ENCODE results near the gene NUDT3.
A peak's percentile ranks its signal among the peaks of the same experiment; 100 is the strongest.

Gene NUDT3

GRCh38 chr6:34233867-34234266 lies 158.6 kb downstream of the NUDT3 start:
- TF ChIP-seq EZH2 (IDR thresholded peaks at IDR 0.05; ENCODE audit: borderline replicate concordance, low read length) = no peak
- TF ChIP-seq CTCF (IDR thresholded peaks at IDR 0.05; ENCODE audit: low read length) = no peak
- H3K27ac ChIP-seq (ENCODE audit: low read depth, low read length, poor library complexity, severe bottlenecking) = peak overlapping the region; percentile 51
- no peaks in the 10 kb centered on the region for H3K27me3 ChIP-seq (ENCODE audit: insufficient read depth, low read length)
- H3K4me1 ChIP-seq (ENCODE audit: insufficient read depth, low read length, severe bottlenecking) = peaks cover 24% of the 10 kb centered on the region
- no peak overlapping the region for H3K4me2 ChIP-seq (ENCODE audit: low read length)
- no peak overlapping the region for H3K4me3 ChIP-seq (ENCODE audit: low read depth, low read length, poor library complexity, severe bottlenecking)
- H3K9ac ChIP-seq (ENCODE audit: low read length) = no peak overlapping the region
- no peaks in the 10 kb centered on the region; the same call in 1 of the 2 replicates for H3F3A ChIP-seq (ENCODE audit: insufficient read depth, low read length)
- no peaks in the 10 kb centered on the region for H4K20me1 ChIP-seq (ENCODE audit: insufficient read depth, low read length)
- H3K79me2 ChIP-seq (ENCODE audit: insufficient read depth, low read length) = peaks cover 14% of the 10 kb centered on the region
- H3K9me3 ChIP-seq (ENCODE audit: low read length) = no peaks in the 10 kb centered on the region
- H2AFZ ChIP-seq (ENCODE audit: low read length) = no peak overlapping the region
- H3K36me3 ChIP-seq (ENCODE audit: insufficient read depth, low read length) = peaks cover 13% of the 10 kb centered on the region
- no peaks in the 10 kb centered on the region for H3K9me2 ChIP-seq (ENCODE audit: low read depth, low read length)

- H4K20me1 ChIP-seq (ENCODE audit: insufficient read depth, low read length) = no peaks in the 10 kb centered on the region
- no peak overlapping the region for H2AFZ ChIP-seq (ENCODE audit: low read length)
- H3K4me3 ChIP-seq (ENCODE audit: low read depth, low read length, poor library complexity, severe bottlenecking) = no peak overlapping the region
- H3K79me2 ChIP-seq (ENCODE audit: insufficient read depth, low read length) = peaks cover 4% of the 10 kb centered on the region
- TF ChIP-seq EZH2 (IDR thresholded peaks at IDR 0.05; ENCODE audit: borderline replicate concordance, low read length) = no peak
- H3K27me3 ChIP-seq (ENCODE audit: insufficient read depth, low read length) = no peaks in the 10 kb centered on the region
- H3K9me3 ChIP-seq (ENCODE audit: low read length) = no peaks in the 10 kb centered on the region
- no peak overlapping the region for H3K9ac ChIP-seq (ENCODE audit: low read length)
- peaks cover 4% of the 10 kb centered on the region for H3K36me3 ChIP-seq (ENCODE audit: insufficient read depth, low read length)
- H3K4me1 ChIP-seq (ENCODE audit: insufficient read depth, low read length, severe bottlenecking) = peaks cover 22% of the 10 kb centered on the region
- H3F3A ChIP-seq (ENCODE audit: insufficient read depth, low read length) = no peaks in the 10 kb centered on the region; the same call in 1 of the 2 replicates
- H3K27ac ChIP-seq (ENCODE audit: low read depth, low read length, poor library complexity, severe bottlenecking) = no peak overlapping the region
- H3K9me2 ChIP-seq (ENCODE audit: low read depth, low read length) = no peaks in the 10 kb centered on the region
- H3K4me2 ChIP-seq (ENCODE audit: low read length) = no peak overlapping the region
These were observed 159.6 kb downstream of the NUDT3 start for GRCh38 chr6:34232901-34233300.

- Histone ChIP-seq H3K4me1 (ENCODE audit: insufficient read depth, low read length, severe bottlenecking) (peaks cover 32% of the 10 kb centered on the region), H3K9me3 (ENCODE audit: low read length) (no peaks in the 10 kb centered on the region), H3K4me2 (ENCODE audit: low read length) (no peak overlapping the region), H3K4me3 (ENCODE audit: low read depth, low read length, poor library complexity, severe bottlenecking) (no peak overlapping the region), H3K27me3 (ENCODE audit: insufficient read depth, low read length) (no peaks in the 10 kb centered on the region), H3K9ac (ENCODE audit: low read length) (no peak overlapping the region), H3K9me2 (ENCODE audit: low read depth, low read length) (no peaks in the 10 kb centered on the region), H3K36me3 (ENCODE audit: insufficient read depth, low read length) (no peaks in the 10 kb centered on the region), H2AFZ (ENCODE audit: low read length) (no peak overlapping the region), H3F3A (ENCODE audit: insufficient read depth, low read length) (no peaks in the 10 kb centered on the region; the same call in 1 of the 2 replicates), H3K27ac (ENCODE audit: low read depth, low read length, poor library complexity, severe bottlenecking) (no peak overlapping the region), H3K79me2 (ENCODE audit: insufficient read depth, low read length) (no peaks in the 10 kb centered on the region), H4K20me1 (ENCODE audit: insufficient read depth, low read length) (no peaks in the 10 kb centered on the region)
- TF ChIP-seq EZH2 (IDR thresholded peaks at IDR 0.05; ENCODE audit: borderline replicate concordance, low read length) (no peak), CTCF (IDR thresholded peaks at IDR 0.05; ENCODE audit: low read length) (no peak)
These were observed 160.7 kb downstream of the NUDT3 start for GRCh38 chr6:34231566-34232336.

Data from OCI-LY1 (cell line).